Muscle layer of duodenum (tissue), 2 donors: ENCODE measurements around the gene RGSL1.
A peak's percentile ranks its signal among the peaks of the same experiment; 100 is the strongest.

Source experiments
- H3K27ac ChIP-seq: one replicate; pipeline ENCODE4 v1.7.0; 2013; ENCODE audit warnings: mild to moderate bottlenecking, low read length
- H3K27me3 ChIP-seq: one replicate; pipeline ENCODE4 v1.7.0; 2013; ENCODE audit warnings: low read depth, mild to moderate bottlenecking, control low read depth, low read length
- H3K36me3 ChIP-seq, 2 donors: one replicate each; pipeline ENCODE4 v1.7.0; 2013; ENCODE audit warnings: low read length in 2 of 2, control low read depth in 1 of 2, mild to moderate bottlenecking in 1 of 2; ENCODE audit not compliant: insufficient read depth in 2 of 2, control insufficient read depth in 1 of 2
- H3K4me1 ChIP-seq, 2 donors: one replicate each; pipeline ENCODE4 v1.7.0; 2013; ENCODE audit warnings: low read length in 2 of 2, mild to moderate bottlenecking in 2 of 2, control low read depth in 1 of 2, moderate library complexity in 1 of 2; ENCODE audit not compliant: insufficient read depth in 2 of 2, control insufficient read depth in 1 of 2
- H3K4me3 ChIP-seq, 2 donors: one replicate each; pipeline ENCODE4 v1.7.0; 2013; ENCODE audit warnings: low read length in 2 of 2, low read depth in 1 of 2, mild to moderate bottlenecking in 1 of 2
- H3K9me3 ChIP-seq, 2 donors: one replicate each; pipeline ENCODE4 v1.7.0; 2013; ENCODE audit warnings: low read length in 2 of 2, control low read depth in 1 of 2, mild to moderate bottlenecking in 1 of 2; ENCODE audit not compliant: control insufficient read depth in 1 of 2
- donor health status: healthy.

RGSL1 gene

DNA sequence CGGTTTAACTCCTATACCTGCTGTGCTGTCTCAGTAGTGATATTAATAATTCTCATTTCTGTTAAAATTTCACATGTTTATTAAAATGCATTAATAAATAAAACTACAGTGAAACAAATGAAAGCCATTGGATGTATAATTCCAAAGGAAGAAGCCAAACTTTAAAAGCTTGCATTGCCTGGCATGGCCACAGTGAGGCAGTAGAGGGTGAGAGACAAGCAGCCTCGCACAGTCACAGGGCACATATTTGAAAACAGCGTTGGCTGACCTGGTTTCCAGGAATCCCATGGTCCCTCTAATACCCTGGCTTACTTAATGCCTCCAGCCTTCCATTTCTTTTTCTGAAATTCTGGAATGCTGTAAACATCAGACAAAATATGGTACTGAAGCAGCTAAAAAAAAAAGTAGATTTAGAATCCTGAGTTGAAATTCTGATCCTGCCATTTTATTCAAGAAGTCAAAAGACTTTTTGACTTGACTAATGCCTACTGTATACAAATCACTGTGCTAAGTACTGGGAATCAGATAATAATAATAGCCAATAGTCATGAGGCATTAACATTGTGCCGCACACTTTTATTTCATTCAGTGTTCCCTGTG lies 145.8 kb downstream of the RGSL1 start:
- no peaks in the 10 kb centered on the region for H3K9me3 ChIP-seq
- no peaks in the 10 kb centered on the region for H3K27me3 ChIP-seq
- peaks cover 0 to 4% of the 10 kb centered on the region in 2 donors for H3K36me3 ChIP-seq
- no peak overlapping the region for H3K4me3 ChIP-seq
- peaks cover 0 to 12% of the 10 kb centered on the region in 2 donors for H3K4me1 ChIP-seq
- H3K27ac ChIP-seq, result no peak overlapping the region

DNA sequence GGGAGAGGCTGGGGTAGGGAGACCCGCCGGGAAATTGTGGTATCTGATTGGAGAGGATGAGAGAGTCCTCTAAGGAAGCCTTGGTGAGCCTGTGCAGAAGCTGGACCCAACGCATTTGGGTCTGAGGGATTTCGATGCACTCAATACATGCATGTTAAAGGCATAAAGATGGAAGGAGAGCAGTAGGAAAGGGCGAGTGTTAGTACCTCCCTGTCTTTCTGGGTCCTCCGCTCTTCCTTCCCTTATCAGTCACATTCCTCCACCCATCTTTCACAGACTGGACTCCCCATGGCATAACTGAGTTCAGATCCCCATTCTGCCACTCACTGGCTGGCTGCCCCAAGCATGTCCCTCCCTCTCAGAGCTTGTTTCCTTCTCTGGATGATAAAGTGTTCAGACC lies 147.0 kb downstream of the RGSL1 start:
- H3K4me3 ChIP-seq, result no peak overlapping the region
- H3K27ac ChIP-seq, result no peak overlapping the region
- peaks cover 4 to 8% of the 10 kb centered on the region in 2 donors for H3K36me3 ChIP-seq
- no peaks in the 10 kb centered on the region for H3K27me3 ChIP-seq
- H3K9me3 ChIP-seq, result no peaks in the 10 kb centered on the region
- H3K4me1 ChIP-seq, result peaks cover 0 to 12% of the 10 kb centered on the region in 2 donors

DNA sequence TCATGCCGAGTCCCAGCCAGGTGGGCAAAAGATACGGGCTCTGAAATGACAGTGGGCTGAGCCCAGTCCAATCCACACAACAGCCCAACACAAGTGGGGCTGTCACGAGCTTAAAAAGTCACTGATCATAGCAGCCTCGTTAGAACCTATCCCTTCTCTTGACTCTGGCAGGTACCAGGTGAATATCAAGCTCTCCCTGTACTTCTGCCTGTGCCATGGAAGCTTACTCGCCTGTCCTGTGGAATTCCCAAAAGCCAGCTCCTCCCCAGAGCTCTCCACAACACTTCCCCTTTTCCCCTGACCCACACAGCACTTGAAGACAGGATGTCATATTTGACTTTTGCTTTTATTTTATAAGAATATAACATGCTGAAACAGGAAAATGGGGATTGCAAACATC lies 148.3 kb downstream of the RGSL1 start:
- Histone ChIP-seq H3K9me3 (no peaks in the 10 kb centered on the region), H3K27me3 (no peaks in the 10 kb centered on the region), H3K36me3 (peaks cover 4 to 8% of the 10 kb centered on the region in 2 donors), H3K27ac (no peak overlapping the region), H3K4me1 (peaks cover 0 to 12% of the 10 kb centered on the region in 2 donors), H3K4me3 (no peak overlapping the region)

DNA sequence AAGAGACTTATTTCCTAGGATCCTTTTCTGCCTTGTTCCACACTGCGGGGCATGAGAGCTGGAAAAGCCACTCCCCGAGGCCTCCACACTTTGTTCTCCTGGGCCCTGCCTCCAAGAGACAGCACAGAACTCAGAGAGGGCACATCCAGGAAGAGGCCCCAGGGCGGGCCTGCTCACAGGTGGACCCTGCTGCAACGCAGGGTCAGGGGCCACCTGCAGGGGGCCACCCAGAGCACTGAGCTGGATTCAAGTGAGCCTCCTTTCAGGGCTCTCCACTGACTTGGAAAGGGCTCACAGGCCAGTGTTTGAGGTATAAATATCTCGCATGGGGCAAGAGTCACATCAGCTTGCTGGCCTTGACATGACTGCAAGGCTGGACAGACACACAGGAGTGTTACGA lies 149.4 kb downstream of the RGSL1 start:
- Histone ChIP-seq H3K4me3 (no peak overlapping the region), H3K4me1 (peaks cover 0 to 18% of the 10 kb centered on the region in 2 donors), H3K27me3 (no peaks in the 10 kb centered on the region), H3K36me3 (peaks cover 4 to 8% of the 10 kb centered on the region in 2 donors), H3K27ac (no peak overlapping the region), H3K9me3 (no peaks in the 10 kb centered on the region)

DNA sequence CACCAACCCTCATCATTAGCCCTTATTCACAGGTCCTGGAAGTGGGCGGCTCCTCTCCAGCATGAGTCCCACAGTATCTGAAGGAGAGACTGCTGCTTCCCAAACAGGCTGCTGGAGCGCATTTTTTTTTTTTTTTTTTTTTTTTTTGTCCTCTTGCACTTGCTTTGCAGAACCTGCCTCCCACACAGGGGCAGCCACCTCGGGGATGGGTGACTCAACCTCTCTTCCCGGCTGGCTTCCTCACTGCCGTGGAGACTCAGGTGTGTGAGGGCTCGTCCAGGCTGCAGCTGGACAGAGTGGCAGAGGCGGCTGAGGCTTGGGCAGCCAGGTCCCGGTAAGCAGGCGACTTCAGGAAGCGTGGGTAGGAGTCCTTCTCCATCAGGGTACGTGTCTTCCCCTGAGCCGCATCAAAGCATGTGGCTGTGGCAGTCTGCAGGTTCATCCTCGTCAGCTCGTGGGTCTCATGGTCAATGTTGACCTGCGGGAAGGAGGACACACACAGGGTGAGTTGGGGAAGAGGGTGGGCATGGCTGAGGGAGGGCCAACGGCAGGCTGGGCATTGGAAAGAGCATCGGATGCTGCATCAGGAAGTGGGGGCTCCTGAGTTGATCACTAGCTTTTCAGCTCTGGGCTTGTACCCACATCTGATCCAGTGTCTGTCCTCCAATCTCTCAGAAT lies 150.2 kb downstream of the RGSL1 start:
- Histone ChIP-seq H3K36me3 (peaks cover 4 to 8% of the 10 kb centered on the region in 2 donors), H3K27ac (no peak overlapping the region), H3K9me3 (no peaks in the 10 kb centered on the region), H3K4me1 (peaks cover 0 to 22% of the 10 kb centered on the region in 2 donors), H3K27me3 (no peaks in the 10 kb centered on the region), H3K4me3 (peak overlapping the region in 1 of 2 donors; percentile 78)

DNA sequence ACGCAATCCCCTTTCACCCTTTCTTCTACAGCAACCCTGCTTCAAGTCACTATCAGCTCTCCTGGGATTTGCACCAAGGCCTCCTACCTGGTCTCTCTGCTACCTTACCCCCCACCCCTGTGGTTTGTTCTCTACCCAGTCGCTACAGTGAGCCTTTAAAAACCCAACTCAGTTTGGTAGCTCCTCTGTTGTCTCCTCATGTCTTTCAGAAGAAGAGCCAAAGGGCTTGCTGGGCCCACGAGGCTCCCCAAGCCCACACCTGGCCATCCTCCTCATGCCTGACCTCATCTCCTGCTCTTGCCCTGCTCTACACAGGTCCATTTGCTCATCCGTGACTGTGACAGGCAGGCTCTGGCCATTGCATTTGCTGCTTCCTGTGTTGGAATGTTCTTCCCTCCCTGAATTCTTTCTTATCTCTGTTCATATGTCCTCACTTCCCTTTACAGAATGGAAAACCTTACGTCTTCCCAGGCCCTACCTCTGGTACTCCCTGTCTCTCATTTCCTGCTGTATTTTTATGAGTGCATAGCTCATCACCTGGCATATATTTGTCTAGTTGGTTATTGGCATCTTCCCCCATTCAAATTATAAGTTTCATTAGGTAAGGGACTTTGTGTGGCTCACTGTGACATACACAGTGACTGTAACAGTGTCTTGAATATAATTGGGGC lies 150.9 kb downstream of the RGSL1 start:
- H3K9me3 ChIP-seq, result no peaks in the 10 kb centered on the region
- H3K27ac ChIP-seq, result no peak overlapping the region
- peaks cover 0 to 22% of the 10 kb centered on the region in 2 donors for H3K4me1 ChIP-seq
- H3K27me3 ChIP-seq, result no peaks in the 10 kb centered on the region
- H3K36me3 ChIP-seq, result peaks cover 4 to 8% of the 10 kb centered on the region in 2 donors
- peak overlapping the region in 1 of 2 donors; percentile 78 for H3K4me3 ChIP-seq

DNA sequence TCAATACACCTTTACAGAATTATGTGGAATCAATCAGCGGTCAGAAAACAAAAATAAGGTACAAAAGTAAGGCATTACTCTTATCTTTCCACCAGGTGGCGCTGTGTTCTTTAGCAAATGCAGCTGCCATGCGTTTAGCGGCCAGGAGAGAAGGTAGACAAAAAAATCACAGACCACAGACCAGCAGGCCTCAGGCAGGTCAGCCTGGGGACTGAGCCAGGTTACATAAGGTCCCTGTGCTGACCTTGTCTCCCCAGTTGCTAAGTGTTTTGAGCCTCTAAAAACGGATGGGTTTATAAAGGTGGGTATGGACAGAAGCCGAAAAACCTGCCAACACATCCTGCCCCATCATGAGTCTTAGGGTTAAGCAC lies 151.5 kb downstream of the RGSL1 start:
- H3K4me3 ChIP-seq, result peak overlapping the region; percentile 56 to 78

DNA sequence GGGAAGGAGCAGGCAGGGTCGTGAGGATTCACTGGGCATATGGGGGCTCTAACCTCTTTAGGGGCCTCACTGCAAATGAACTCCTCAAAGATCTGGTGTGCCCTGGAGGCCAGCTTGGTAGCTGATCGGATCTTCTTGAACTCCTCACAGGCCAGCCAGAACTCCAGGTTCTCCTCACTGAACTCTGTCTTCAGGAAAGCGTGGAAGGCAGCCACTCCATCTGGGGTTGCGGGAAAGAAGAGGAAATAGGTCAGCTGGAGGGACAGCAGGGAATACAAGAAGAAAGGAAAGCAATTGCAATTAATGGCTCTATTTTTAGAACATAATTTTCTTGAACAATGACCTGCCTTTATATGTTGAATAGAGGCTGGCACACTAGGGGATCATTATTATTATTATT lies 152.0 kb downstream of the RGSL1 start:
- Histone ChIP-seq H3K27me3 (no peaks in the 10 kb centered on the region), H3K4me1 (peaks cover 0 to 22% of the 10 kb centered on the region in 2 donors), H3K27ac (peak overlapping the region; percentile 53), H3K9me3 (no peaks in the 10 kb centered on the region), H3K4me3 (peak overlapping the region; percentile 56 to 78), H3K36me3 (peaks cover 4 to 8% of the 10 kb centered on the region in 2 donors)

More for the DNA sequence above, 151.5 kb downstream of the RGSL1 start:
- Histone ChIP-seq H3K27ac (peak overlapping the region; percentile 53), H3K9me3 (no peaks in the 10 kb centered on the region), H3K36me3 (peaks cover 4 to 8% of the 10 kb centered on the region in 2 donors), H3K4me1 (peaks cover 0 to 22% of the 10 kb centered on the region in 2 donors), H3K27me3 (no peaks in the 10 kb centered on the region)

DNA sequence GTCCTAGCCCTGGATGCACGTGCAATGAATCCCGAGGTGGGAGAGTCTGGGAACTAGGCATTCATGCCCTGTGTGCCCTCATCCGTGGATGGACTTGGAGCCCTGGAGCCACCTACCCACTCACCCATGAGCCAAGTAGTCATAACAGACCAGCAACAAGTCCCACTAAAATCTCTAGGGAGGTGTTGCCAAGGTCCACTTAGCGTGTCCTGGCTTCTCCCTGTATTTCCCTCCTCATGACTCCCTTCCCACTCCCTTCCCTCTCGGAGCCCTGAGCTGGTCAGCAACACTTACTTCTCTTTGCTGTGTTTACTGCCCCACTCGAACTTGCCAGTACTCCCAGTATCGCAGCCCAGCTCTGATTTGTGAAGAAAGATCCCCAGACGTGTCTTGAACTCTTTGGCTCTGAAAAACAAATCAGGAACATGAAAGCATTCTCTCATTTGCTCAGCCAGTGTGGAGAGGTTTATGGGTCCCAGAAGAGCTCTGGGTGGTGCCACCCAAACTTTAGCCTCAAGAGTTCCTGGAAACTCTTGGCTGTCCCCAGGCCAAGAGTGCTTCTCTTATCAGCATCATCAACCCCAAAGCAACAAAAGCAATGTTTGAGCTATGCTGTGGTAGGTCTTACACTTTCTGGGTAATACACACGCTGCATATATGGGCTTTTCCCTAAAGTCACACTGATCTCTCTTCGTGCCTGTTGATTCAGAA lies 153.1 kb downstream of the RGSL1 start:
- Histone ChIP-seq H3K4me3 (peak overlapping the region; percentile 56 to 78), H3K36me3 (peaks cover 4 to 8% of the 10 kb centered on the region in 2 donors), H3K27me3 (no peaks in the 10 kb centered on the region), H3K9me3 (no peaks in the 10 kb centered on the region), H3K27ac (peak overlapping the region; percentile 53), H3K4me1 (peaks cover 0 to 22% of the 10 kb centered on the region in 2 donors)

DNA sequence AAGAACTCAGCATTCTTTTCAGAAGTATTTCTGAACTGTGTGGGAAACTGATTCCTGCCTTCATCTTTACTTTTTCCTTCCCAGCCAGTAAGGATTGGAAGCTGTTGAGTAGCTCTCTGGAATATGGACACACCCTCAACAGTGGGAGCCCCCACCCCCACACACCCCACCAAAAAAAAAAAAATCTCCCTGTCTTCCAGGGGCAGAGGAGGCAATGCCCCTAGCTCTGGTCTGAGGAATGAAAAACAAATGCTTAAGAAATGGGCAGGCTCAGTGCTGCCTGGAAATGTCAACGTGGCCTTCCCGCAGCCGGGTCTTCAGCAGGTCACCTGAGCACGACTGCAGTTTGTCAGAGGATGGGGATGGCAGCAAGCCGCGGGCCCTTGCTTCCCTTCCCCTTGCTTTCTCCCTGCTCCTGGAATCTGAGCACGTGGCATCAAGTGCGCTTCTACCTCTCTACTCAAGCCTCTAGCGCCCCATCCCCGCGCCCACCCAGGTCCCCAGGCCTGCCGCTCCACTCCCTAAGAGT lies 153.8 kb downstream of the RGSL1 start:
- H3K4me1 ChIP-seq, result peaks cover 0 to 22% of the 10 kb centered on the region in 2 donors
- peaks cover 4 to 8% of the 10 kb centered on the region in 2 donors for H3K36me3 ChIP-seq
- peak overlapping the region; percentile 2 for H3K27ac ChIP-seq
- no peaks in the 10 kb centered on the region for H3K27me3 ChIP-seq
- H3K4me3 ChIP-seq, result peak overlapping the region; percentile 56 to 78
- H3K9me3 ChIP-seq, result no peaks in the 10 kb centered on the region
